GM12878 (cell line): ENCODE measurements around the gene CD79A. TPM values are rescaled to one million over a fixed set of nuclear protein-coding genes. Genes with fewer than 3 reads are reported as not detected.

ENCODE experiments used
- BCL11A ChIP-seq: IDR thresholded peaks from 2 replicates; pipeline ENCODE4 v1.6.1; 2011; ENCODE audit warnings: low read depth, low read length
- BMI1 ChIP-seq: fragments of 450-650 bp; IDR thresholded peaks from 2 replicates; pipeline ENCODE4 v1.6.1; 2016; ENCODE audit warnings: mild to moderate bottlenecking, moderate library complexity, borderline replicate concordance
- CHD2 ChIP-seq: IDR thresholded peaks from 2 replicates; pipeline ENCODE4 v1.6.1; 2011; ENCODE audit warnings: low read depth, low read length, improper control_type of control experiment, borderline replicate concordance
- CREB1 ChIP-seq: IDR thresholded peaks from 2 replicates; pipeline ENCODE4 v1.6.1; 2012; ENCODE audit warnings: low read depth, mild to moderate bottlenecking, inconsistent platforms
- CUX1 ChIP-seq: IDR thresholded peaks from 2 replicates; pipeline ENCODE4 v1.6.1; 2012; ENCODE audit warnings: improper control_type of control experiment, low read depth, low read length; ENCODE audit not compliant: insufficient replicate concordance
- E4F1 ChIP-seq: fragments of 450-650 bp; IDR thresholded peaks from 2 replicates; pipeline ENCODE4 v1.6.1; 2018; ENCODE audit warnings: borderline replicate concordance, mild to moderate bottlenecking; ENCODE audit not compliant: partially characterized antibody
- IKZF1 ChIP-seq: fragments of 450-650 bp; conservative IDR thresholded peaks from 2 replicates; pipeline ENCODE4 v1.6.1; 2017; ENCODE audit warnings: antibody characterized with exemption, mild to moderate bottlenecking
- JUNB ChIP-seq: IDR thresholded peaks from 2 replicates; pipeline ENCODE4 v1.6.1; 2016; ENCODE audit warnings: antibody characterized with exemption, mild to moderate bottlenecking
- MAX ChIP-seq: IDR thresholded peaks from 2 replicates; pipeline ENCODE4 v1.6.1; 2012; ENCODE audit warnings: low read depth, low read length, improper control_type of control experiment
- NBN ChIP-seq: fragments of 450-650 bp; IDR thresholded peaks from 2 replicates; pipeline ENCODE4 v1.6.1; 2016
- NFYB ChIP-seq: IDR thresholded peaks from 2 replicates; pipeline ENCODE4 v1.6.1; 2011; ENCODE audit warnings: low read depth, mild to moderate bottlenecking, low read length, improper control_type of control experiment, moderate library complexity; ENCODE audit not compliant: insufficient read depth
- POLR2AphosphoS5 ChIP-seq: IDR thresholded peaks from 2 replicates; pipeline ENCODE4 v1.6.1; 2011; ENCODE audit warnings: mild to moderate bottlenecking, low read length, inconsistent platforms
- PRDM15 ChIP-seq: fragments of 450-650 bp; formaldehyde crosslinking; IDR thresholded peaks from 2 replicates; pipeline ENCODE4 v1.4.0; 2020; ENCODE audit warnings: mild to moderate bottlenecking, moderate library complexity
- ZBTB33 ChIP-seq: fragments of 450-650 bp; IDR thresholded peaks from 2 replicates; pipeline ENCODE4 v1.6.1; 2017; ENCODE audit warnings: mild to moderate bottlenecking
- polyA plus RNA-seq, 11 experiments: library from polyadenylated mRNA; depleted of rRNA in 4 of 11; unstranded in 6 of 11; stranded (reverse) in 5 of 11; fragments of >200 nt; fragmentation: Nextera tagmentation in 4 of 11; fragmentation: Illumina TruSeq in 1 of 11; extraction: Ambion mirVana in 4 of 11; extraction: Trizol in 1 of 11; gene quantifications; 1 replicate in 1 of 11; 2 replicates in 10 of 11; pipeline versions ENCODE4 v1.2.1 to v1.2.3, GENCODE V29; 2011 to 2016; ENCODE audit warnings: inconsistent platforms in 2 of 11, missing spikeins in 2 of 11, low read depth in 1 of 11
- total RNA-seq, 4 experiments: library from RNA; depleted of rRNA in 3 of 4; stranded (reverse); fragments of >200 nt in 3 of 4; fragmentation: Illumina TruSeq in 1 of 4; extraction: Trizol in 1 of 4; gene quantifications; 2 replicates each; pipeline versions ENCODE4 v1.2.1 to v1.2.3, GENCODE V29; 2013 to 2021

CD79A gene
- total and polyA plus RNA-seq, 10 of the 15 experiments (the other 5 are each of a cell fraction or from before 2014, with no cell fraction given): 38.8 to 414 (median 282) TPM

GRCh38 chr19:41877916-41878905 is 1.1 kb downstream of the CD79A start (continued):
- TF ChIP-seq E4F1 (no peak), MAX (peak; percentile 41; the same call in 1 of the 2 replicates), BCL11A (no peak), IKZF1 (0 out of 2 replicates have a peak, but pooled peaks have one; percentile 2), PRDM15 (CRISPR knock-in tag) (no peak), CUX1 (no peak), BMI1 (no peak), NFYB (0 out of 2 replicates have a peak, but pooled peaks have one; percentile 30), CHD2 (no peak), POLR2AphosphoS5 (peak; percentile 90), NBN (no peak), JUNB (no peak), CREB1 (0 out of 2 replicates have a peak, but pooled peaks have one; percentile 6), ZBTB33 (no peak)
